ENCODE data around the gene MGST2. TPM values are rescaled to one million over a fixed set of nuclear protein-coding genes. Genes with fewer than 3 reads are reported as not detected.

The MGST2 gene
- 134 TPM for total RNA-seq
- long read RNA-seq, transcript MGST2-201 (5 exons, 801 nt) = major isoform, 21 of 31 reads
- long read RNA-seq, partial matches to known transcripts = 1 of 31 reads
- long read RNA-seq, other reads (novel, unspliced or antisense) = 5 of 31 reads

- peaks cover 59% of the 10 kb centered on the region for H3K4me1 ChIP-seq
- intact Hi-C loops (cut with micrococcal nuclease) = no loop called here
These were observed at the start of gene MGST2 for GRCh38 chr4:139665690-139666529. Gene MGST2, plus strand, starts transcription at chr4:139665819. Its CDS starts 201 bp downstream, at chr4:139666020.

GRCh38 chr4:139617702-139618490, 47.7 kb upstream of the MGST2 start:
- no peaks in the 10 kb centered on the region for H3K9me3 ChIP-seq (replicated peaks)
- no peak for DNase-seq
- no peaks in the 10 kb centered on the region for H3K36me3 ChIP-seq

More at GRCh38 chr4:139665690-139666529, at the start of gene MGST2:
- Histone ChIP-seq H3K27ac (replicated peaks) (peak within 1 kb of the TSS; percentile 90), H3K27me3 (ENCODE audit: low read depth) (no peaks in the 10 kb centered on the region), H3K4me3 (peak within 1 kb of the TSS; percentile 72), H3K9me3 (replicated peaks) (no peaks in the 10 kb centered on the region), H3K36me3 (no peaks in the 10 kb centered on the region)
- no peak for TF ChIP-seq CTCF (IDR thresholded peaks at IDR 0.05; ENCODE audit: borderline replicate concordance)
- DNase-seq = peak; percentile 77

GRCh38 chr4:139619644-139620043, 46.0 kb upstream of the MGST2 start:
- no peaks in the 10 kb centered on the region for H3K4me1 ChIP-seq
- intact Hi-C loops (cut with micrococcal nuclease) = no loop called here
- H3K27ac ChIP-seq (replicated peaks) = no peak overlapping the region
- DNase-seq = no peak
- no peak overlapping the region for H3K4me3 ChIP-seq
- TF ChIP-seq CTCF (IDR thresholded peaks at IDR 0.05; ENCODE audit: borderline replicate concordance) = peak; percentile 56
- no peaks in the 10 kb centered on the region for H3K36me3 ChIP-seq
- no peaks in the 10 kb centered on the region for H3K27me3 ChIP-seq (ENCODE audit: low read depth)
- H3K9me3 ChIP-seq (replicated peaks) = no peaks in the 10 kb centered on the region

More at GRCh38 chr4:139617702-139618490, 47.7 kb upstream of the MGST2 start:
- peak; percentile 50 for TF ChIP-seq CTCF (IDR thresholded peaks at IDR 0.05; ENCODE audit: borderline replicate concordance)
- intact Hi-C loops (cut with micrococcal nuclease) = no loop called here
- Histone ChIP-seq H3K4me1 (no peaks in the 10 kb centered on the region), H3K4me3 (no peak overlapping the region), H3K27ac (replicated peaks) (no peak overlapping the region), H3K27me3 (ENCODE audit: low read depth) (no peaks in the 10 kb centered on the region)

DNA sequence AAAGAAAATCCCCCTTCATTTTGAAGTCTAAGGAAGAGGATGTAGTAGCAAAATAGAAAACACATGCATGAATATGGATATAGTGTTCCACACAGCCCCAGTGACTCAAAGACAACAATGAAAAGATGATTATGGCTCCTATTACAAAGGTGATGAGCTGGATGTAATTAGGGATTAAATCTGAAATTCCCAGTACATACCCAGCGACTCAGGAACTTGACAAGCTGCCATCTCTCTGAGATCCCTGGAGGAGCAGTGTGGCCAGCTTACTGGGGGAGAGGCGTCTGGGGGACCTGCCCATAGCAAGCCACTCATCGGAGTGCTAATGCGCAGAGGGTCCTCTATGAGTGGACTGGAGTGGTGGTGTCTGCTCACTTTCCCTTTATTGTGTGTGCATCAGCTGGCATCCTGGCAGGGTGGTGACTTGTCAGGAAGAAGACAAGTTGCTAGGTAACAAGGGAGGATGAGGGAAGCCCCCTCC, 42.7 kb upstream of the MGST2 start:
- Histone ChIP-seq H3K4me1 (no peaks in the 10 kb centered on the region), H3K36me3 (no peaks in the 10 kb centered on the region), H3K27me3 (ENCODE audit: low read depth) (no peaks in the 10 kb centered on the region), H3K4me3 (no peak overlapping the region), H3K9me3 (replicated peaks) (no peaks in the 10 kb centered on the region), H3K27ac (replicated peaks) (no peak overlapping the region)
- DNase-seq = no peak
- TF ChIP-seq CTCF (IDR thresholded peaks at IDR 0.05; ENCODE audit: borderline replicate concordance) = no peak
- intact Hi-C loops (cut with micrococcal nuclease) = no loop called here

GRCh38 chr4:139624441-139625092, 41.1 kb upstream of the MGST2 start:
- intact Hi-C loops (cut with micrococcal nuclease) = no loop called here

More at GRCh38 chr4:139624441-139625092, 41.1 kb upstream of the MGST2 start:
- DNase-seq = no peak
- Histone ChIP-seq H3K4me3 (no peak overlapping the region), H3K27me3 (ENCODE audit: low read depth) (no peaks in the 10 kb centered on the region), H3K9me3 (replicated peaks) (no peaks in the 10 kb centered on the region), H3K4me1 (no peaks in the 10 kb centered on the region), H3K27ac (replicated peaks) (no peak overlapping the region), H3K36me3 (no peaks in the 10 kb centered on the region)
- no peak for TF ChIP-seq CTCF (IDR thresholded peaks at IDR 0.05; ENCODE audit: borderline replicate concordance)
